Loucy (cell line): Measurements from ENCODE around the gene AIMP1.

ENCODE experiments used
- EZH2phosphoT487 ChIP-seq: fragments of 200-600 bp; IDR thresholded peaks from 2 replicates; pipeline ENCODE4 v1.6.1; 2018; ENCODE audit warnings: antibody characterized with exemption, mild to moderate bottlenecking, moderate library complexity, borderline replicate concordance
- TF ChIP-seq, protein P1 (sequence below): fragments of 200-600 bp; sonication (generic); conservative IDR thresholded peaks from 2 replicates; pipeline ENCODE4 v1.5.1; 2014; ENCODE audit warnings: mild to moderate bottlenecking, antibody characterized with exemption, low read length

GRCh38 chr4:106338671-106339070, 22.3 kb downstream of the AIMP1 start:
- TF ChIP-seq, protein P1, sequence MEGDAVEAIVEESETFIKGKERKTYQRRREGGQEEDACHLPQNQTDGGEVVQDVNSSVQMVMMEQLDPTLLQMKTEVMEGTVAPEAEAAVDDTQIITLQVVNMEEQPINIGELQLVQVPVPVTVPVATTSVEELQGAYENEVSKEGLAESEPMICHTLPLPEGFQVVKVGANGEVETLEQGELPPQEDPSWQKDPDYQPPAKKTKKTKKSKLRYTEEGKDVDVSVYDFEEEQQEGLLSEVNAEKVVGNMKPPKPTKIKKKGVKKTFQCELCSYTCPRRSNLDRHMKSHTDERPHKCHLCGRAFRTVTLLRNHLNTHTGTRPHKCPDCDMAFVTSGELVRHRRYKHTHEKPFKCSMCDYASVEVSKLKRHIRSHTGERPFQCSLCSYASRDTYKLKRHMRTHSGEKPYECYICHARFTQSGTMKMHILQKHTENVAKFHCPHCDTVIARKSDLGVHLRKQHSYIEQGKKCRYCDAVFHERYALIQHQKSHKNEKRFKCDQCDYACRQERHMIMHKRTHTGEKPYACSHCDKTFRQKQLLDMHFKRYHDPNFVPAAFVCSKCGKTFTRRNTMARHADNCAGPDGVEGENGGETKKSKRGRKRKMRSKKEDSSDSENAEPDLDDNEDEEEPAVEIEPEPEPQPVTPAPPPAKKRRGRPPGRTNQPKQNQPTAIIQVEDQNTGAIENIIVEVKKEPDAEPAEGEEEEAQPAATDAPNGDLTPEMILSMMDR, result no peak
- no peak for TF ChIP-seq EZH2phosphoT487
